HG02943 (cell line): Measurements from ENCODE around the gene COL6A2.
"Not testable (repeated sequence)": the region's sequence is repeated elsewhere in the genome, so short reads cannot be mapped to it uniquely, and the experiment has no call there.

Experiments used
- ATAC-seq: cut with Tn5 transposase; IDR thresholded peaks from one replicate; pipeline ENCODE4 v1.9.1; 2021; ENCODE audit warnings: mild to moderate bottlenecking, low read depth, moderate library complexity; ENCODE audit not compliant: unreplicated experiment

Gene COL6A2

GRCh38 chr21:46092811-46093667, 4.9 kb upstream of the COL6A2 start:
- ATAC-seq, result no peak

GRCh38 chr21:46093668-46094400, 4.1 kb upstream of the COL6A2 start:
- ATAC-seq, result no peak

- no peak for ATAC-seq
Measured at GRCh38 chr21:46094401-46095082, 3.4 kb upstream of the COL6A2 start.

DNA sequence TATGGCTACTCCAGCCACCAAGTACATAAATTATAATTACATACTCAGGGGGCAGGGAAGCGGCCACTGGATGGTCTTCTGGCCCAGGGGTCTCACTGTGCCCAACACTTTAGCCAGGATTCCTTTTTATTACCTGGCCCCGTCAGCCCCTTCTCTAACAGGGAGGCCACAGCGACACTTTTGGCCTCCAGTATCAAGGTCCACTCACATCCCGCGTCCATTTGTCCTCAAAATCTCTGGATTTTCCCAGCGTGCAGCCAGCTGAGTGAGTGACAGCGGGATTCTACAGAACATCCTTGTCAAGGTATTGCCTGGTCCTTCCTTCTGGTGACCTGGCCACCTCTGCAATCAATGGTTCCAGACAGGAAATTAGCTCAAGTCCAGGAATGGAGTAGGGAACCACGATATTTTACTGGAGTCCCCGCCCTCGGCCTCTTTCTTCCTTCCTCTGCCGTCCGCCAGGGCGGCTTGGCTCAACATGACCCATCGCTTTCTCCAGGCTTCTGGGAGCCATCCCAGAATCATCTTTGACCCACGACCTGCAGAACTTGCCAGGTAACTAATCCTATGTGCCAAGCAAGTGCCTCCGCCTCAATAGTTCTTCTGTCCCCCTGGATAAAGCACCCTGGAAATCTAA, 2.7 kb upstream of the COL6A2 start:
- no peak for ATAC-seq

DNA sequence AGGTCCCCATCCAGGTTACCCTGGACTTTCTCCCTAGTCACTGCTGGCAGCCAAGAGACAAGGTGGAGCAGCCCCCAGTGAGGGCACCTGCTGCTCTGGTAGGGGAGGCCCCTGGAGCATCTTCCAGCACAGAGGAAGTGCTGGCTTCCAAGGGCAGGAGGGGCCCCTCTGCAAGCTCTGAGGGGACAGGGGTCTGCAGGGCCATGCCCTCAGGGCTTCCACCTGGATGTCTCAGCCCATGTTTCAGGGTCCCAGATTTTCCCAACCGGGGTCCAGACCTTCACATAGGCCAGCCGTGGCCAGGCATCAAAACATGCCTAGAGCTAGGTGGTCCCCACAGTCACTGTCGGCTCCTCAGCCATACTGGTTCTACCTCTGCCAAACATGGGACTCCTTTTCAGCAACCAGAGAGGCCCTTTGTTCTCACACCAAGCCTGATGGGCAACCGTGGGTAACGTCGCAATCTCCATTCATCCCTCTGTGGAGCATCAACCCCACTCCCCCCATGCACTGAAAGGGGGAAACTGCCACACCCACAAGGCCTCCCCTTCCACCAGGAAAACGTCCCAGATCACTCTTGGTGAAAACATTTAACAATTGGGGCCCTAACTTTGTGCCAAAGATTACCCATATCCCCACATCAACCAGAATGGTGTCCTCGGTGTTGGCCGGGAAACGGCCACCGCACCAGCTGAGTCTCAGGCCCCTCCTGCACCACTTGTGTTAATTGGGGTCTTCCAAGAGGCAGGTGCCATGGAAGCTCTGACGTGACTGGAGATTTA, 1.9 kb upstream of the COL6A2 start:
- no peak for ATAC-seq

GRCh38 chr21:46096596-46097335, 1.1 kb upstream of the COL6A2 start:
- no peak for ATAC-seq

DNA sequence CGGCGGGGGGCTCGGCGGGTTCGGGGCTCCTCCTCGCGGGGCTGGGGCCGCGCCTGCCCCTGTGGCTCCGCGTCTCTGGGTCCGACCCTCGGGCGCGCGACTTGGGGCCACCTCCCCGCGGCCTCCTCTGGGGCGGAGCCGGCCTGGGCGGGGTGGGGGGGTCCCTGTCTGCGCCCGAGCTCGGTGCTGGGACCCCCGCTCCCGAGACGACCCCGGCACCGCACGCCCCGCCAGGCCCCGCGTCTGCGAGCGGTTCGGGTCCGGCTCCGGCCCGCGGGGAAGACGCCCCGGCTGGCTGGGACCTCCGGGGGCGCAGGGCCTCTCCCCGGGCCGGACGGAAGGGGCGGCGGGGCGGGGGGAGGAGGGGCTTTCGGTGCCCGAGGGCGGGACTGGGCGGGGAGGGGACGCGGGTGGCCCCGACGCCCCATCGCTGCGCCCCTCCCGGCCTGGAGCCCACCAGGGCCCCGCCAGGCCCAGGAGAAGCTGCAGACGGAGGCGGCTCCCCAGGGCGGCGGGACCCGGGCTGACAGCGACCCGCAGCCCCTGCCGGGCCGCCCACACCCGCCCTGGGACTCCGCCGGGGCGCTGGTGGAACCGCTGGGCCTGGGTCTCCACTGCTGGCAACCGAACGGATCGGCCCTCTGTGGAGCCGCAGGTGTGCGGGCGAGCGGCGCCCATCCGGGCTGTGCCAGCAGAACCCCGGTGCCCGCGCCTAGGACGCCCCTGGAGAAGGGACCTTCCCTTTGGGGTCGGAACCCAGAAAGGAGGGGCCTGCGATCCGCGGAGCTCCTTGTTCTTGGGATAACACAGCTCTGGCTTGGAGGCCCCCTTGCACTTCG, 610 bp downstream of the COL6A2 start:
- no peak for ATAC-seq

GRCh38 chr21:46099476-46099875, 1.6 kb downstream of the COL6A2 start:
- no peak for ATAC-seq

- ATAC-seq, result no peak
Measured at GRCh38 chr21:46100020-46100419, 2.1 kb downstream of the COL6A2 start.

DNA sequence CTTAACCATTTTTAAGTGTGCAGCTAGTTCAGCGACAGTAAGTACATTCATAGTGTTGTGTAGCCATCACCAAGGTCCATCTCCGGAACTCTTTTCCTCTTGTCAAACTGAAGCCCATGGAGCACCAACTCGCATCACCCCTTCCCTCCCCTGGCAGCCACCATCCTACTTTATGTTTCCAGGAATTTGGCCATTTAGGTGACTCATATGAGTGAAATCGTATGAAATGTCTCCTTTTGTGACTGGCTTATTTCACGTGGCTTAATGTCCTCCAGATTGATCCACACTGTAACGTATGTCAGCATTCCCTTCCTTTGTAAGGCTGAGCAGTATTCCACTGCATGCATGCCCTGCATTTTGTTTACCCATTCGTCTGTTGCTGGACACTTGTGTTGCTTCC, 2.5 kb downstream of the COL6A2 start:
- no peak for ATAC-seq

GRCh38 chr21:46100906-46101305, 3.0 kb downstream of the COL6A2 start:
- no peak for ATAC-seq

DNA sequence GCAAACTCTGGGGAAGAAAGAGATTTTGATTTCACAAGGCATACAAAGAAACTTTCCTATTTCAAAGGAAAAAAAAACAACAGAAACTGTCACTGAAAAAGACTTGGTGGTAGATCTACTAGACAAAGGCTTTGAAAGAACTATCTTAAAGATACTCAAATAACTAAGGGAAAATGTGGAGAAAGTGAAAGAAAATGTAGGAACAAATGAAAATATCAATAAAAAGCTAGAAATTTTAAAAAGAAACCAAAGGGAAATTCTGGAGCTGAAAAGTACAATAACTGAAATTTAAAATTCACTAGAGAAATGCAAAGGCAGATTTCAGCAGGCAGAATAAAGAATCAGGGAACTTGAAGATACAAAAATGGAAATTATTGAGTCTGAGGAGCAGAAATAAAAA, 6.2 kb downstream of the COL6A2 start:
- no peak for ATAC-seq

- ATAC-seq, result not testable (repeated sequence)
Measured at GRCh38 chr21:46107376-46107775, 9.5 kb downstream of the COL6A2 start.

- no peak for ATAC-seq
Measured at GRCh38 chr21:46108827-46109312, 11.0 kb downstream of the COL6A2 start.

- no peak for ATAC-seq
Measured at GRCh38 chr21:46109313-46110221, 11.7 kb downstream of the COL6A2 start.

- ATAC-seq, result no peak
Measured at GRCh38 chr21:46110499-46111192, 12.7 kb downstream of the COL6A2 start.

DNA sequence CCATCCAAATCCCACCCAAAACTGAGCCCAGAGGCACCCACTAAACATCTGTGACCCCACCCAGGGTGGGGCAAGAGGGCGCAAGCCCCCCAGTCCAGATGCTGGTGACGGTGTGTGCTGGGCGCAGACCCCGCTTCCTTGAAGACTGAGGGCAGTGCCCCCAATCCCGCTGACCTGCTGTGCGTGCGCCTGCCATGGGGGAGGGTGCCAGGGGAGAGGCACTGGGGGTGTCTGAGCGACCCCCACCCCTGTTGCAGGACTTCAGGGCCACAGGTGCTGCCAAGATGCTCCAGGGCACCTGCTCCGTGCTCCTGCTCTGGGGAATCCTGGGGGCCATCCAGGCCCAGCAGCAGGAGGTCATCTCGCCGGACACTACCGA, 13.3 kb downstream of the COL6A2 start:
- no peak for ATAC-seq
